ENCODE measurements around the gene LAMA2. TPM values are rescaled to one million over a fixed set of nuclear protein-coding genes. Genes with fewer than 3 reads are reported as not detected.
A peak's percentile ranks its signal among the peaks of the same experiment; 100 is the strongest.

Gene LAMA2
- total and polyA plus RNA-seq, 2 donors from 2014 or later: 2.2 to 20.8 TPM

DNA sequence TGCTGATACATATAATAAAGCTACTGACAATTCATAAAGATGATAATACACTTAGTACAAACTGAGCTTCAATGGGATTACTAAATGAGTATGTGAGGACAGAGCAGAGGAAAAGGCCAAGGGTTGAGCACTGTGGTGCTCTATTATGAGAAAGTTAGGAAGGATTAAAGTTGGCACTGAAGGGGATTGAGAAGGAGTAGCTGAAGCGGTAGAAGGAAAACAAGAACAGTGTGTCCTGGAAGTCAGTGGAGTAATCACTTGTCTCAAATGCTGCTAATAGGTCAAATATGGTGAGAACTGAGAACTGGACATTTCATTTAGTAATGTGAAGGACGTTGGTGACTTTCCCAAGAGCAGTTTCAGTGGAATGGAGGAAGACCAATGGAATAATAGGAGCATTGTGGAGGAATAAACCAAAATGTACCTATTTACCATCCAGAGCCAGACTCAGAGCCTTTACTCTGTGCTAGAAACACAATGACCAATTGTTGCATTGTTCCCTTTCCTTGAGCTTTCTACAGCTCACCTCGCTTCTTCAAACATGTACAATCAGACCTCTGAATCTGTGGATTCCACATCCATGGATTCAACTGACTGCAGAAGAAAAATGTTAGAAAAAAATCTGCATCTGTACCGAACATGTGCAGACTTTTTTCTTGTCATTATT, 255.9 kb downstream of the LAMA2 start:
- H3K27me3 ChIP-seq (ENCODE audit: control insufficient read depth, insufficient read depth, low read length): no peaks in the 10 kb centered on the region
- no peak overlapping the region for H3K9ac ChIP-seq (ENCODE audit: low read length in 3 of 3)
- no peak overlapping the region for H3K4me3 ChIP-seq (ENCODE audit: low read length in 3 of 3)
- intact Hi-C loops (cut with DNase I): no loop called here
- no peak for DNase-seq
- H3K36me3 ChIP-seq (ENCODE audit: control insufficient read depth in 2 of 3, insufficient read depth in 3 of 3, low read length in 3 of 3): no peaks in the 10 kb centered on the region
- FAIRE-seq: no peak
- H3K9me3 ChIP-seq (ENCODE audit: control insufficient read depth in 2 of 3, insufficient read depth in 1 of 3, low read length in 3 of 3): no peaks in the 10 kb centered on the region
- H3K4me1 ChIP-seq (ENCODE audit: control insufficient read depth in 2 of 3, insufficient read depth in 2 of 3, low read depth in 1 of 3, low read length in 3 of 3): peaks cover 0 to 2% (median 0%) of the 10 kb centered on the region in 3 donors
- TF ChIP-seq, protein P1, sequence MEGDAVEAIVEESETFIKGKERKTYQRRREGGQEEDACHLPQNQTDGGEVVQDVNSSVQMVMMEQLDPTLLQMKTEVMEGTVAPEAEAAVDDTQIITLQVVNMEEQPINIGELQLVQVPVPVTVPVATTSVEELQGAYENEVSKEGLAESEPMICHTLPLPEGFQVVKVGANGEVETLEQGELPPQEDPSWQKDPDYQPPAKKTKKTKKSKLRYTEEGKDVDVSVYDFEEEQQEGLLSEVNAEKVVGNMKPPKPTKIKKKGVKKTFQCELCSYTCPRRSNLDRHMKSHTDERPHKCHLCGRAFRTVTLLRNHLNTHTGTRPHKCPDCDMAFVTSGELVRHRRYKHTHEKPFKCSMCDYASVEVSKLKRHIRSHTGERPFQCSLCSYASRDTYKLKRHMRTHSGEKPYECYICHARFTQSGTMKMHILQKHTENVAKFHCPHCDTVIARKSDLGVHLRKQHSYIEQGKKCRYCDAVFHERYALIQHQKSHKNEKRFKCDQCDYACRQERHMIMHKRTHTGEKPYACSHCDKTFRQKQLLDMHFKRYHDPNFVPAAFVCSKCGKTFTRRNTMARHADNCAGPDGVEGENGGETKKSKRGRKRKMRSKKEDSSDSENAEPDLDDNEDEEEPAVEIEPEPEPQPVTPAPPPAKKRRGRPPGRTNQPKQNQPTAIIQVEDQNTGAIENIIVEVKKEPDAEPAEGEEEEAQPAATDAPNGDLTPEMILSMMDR (IDR thresholded peaks at IDR 0.05; ENCODE audit: borderline replicate concordance, extremely low read depth, insufficient read depth): no peak
- no peak overlapping the region for H3K27ac ChIP-seq (ENCODE audit: low read depth in 2 of 2, low read length in 2 of 2)

DNA sequence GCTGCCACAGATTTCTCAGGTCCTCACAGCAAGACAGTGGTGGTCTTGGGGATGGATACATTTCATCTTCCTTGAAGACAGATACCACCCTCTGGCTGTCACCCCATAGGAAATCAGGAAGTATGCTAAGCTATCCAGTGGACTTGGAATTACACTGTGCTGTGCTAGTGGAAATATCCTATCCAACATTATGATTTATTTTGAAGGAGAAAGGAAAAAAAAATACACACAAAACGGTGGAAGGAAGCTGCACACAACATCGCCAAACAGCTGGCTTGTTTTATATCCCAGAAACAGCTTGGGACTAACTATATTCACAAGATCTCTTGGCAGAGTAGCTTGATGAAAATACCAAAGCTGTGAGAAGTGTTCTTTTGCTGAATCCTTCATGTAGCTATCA, 257.6 kb downstream of the LAMA2 start:
- no peaks in the 10 kb centered on the region for H3K36me3 ChIP-seq (ENCODE audit: control insufficient read depth in 2 of 3, insufficient read depth in 3 of 3, low read length in 3 of 3)
- peak overlapping the region in 1 of 2 donors; percentile 41 for H3K27ac ChIP-seq (ENCODE audit: low read depth in 2 of 2, low read length in 2 of 2)
- TF ChIP-seq, protein P1 (IDR thresholded peaks at IDR 0.05; ENCODE audit: borderline replicate concordance, extremely low read depth, insufficient read depth): no peak
- no peaks in the 10 kb centered on the region for H3K4me1 ChIP-seq (ENCODE audit: control insufficient read depth in 2 of 3, insufficient read depth in 2 of 3, low read depth in 1 of 3, low read length in 3 of 3)
- no peak overlapping the region for H3K4me3 ChIP-seq (ENCODE audit: low read length in 3 of 3)
- FAIRE-seq (no peak), DNase-seq (peak in 3 of 5 donors; percentile 14 to 83 (median 36))
- no peaks in the 10 kb centered on the region for H3K27me3 ChIP-seq (ENCODE audit: control insufficient read depth, insufficient read depth, low read length)
- H3K9ac ChIP-seq (ENCODE audit: low read length in 3 of 3): no peak overlapping the region
- no peaks in the 10 kb centered on the region for H3K9me3 ChIP-seq (ENCODE audit: control insufficient read depth in 2 of 3, insufficient read depth in 1 of 3, low read length in 3 of 3)
- intact Hi-C loops (cut with DNase I): no loop called here

DNA sequence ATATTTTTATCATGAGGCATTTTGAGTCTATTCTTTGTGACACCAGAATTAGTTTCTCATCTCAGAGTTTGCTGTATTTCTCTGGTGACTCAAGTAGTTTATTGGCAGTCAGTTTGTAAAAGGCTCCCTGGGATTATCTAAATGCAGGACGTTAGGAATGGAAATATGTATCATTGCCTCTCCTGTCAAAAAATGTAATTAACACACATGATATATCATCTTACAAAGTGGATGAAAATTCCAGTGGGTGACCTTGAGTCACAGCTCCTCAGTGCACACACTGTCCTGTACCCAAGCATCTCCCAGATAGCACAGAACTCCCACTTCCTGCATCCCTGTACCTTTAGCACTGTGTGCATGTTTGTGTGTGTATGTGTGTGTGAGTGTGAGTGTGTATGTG, 258.6 kb downstream of the LAMA2 start:
- TF ChIP-seq, protein P1 (IDR thresholded peaks at IDR 0.05; ENCODE audit: borderline replicate concordance, extremely low read depth, insufficient read depth): no peak
- intact Hi-C loops (cut with DNase I): no loop called here
- no peak for FAIRE-seq
- Histone ChIP-seq H3K9me3 (ENCODE audit: control insufficient read depth in 2 of 3, insufficient read depth in 1 of 3, low read length in 3 of 3) (no peaks in the 10 kb centered on the region), H3K27ac (ENCODE audit: low read depth in 2 of 2, low read length in 2 of 2) (no peak overlapping the region), H3K36me3 (ENCODE audit: control insufficient read depth in 2 of 3, insufficient read depth in 3 of 3, low read length in 3 of 3) (no peaks in the 10 kb centered on the region), H3K4me3 (ENCODE audit: low read length in 3 of 3) (no peak overlapping the region), H3K9ac (ENCODE audit: low read length in 3 of 3) (no peak overlapping the region), H3K4me1 (ENCODE audit: control insufficient read depth in 2 of 3, insufficient read depth in 2 of 3, low read depth in 1 of 3, low read length in 3 of 3) (no peaks in the 10 kb centered on the region), H3K27me3 (ENCODE audit: control insufficient read depth, insufficient read depth, low read length) (no peaks in the 10 kb centered on the region)
- no peak for DNase-seq

DNA sequence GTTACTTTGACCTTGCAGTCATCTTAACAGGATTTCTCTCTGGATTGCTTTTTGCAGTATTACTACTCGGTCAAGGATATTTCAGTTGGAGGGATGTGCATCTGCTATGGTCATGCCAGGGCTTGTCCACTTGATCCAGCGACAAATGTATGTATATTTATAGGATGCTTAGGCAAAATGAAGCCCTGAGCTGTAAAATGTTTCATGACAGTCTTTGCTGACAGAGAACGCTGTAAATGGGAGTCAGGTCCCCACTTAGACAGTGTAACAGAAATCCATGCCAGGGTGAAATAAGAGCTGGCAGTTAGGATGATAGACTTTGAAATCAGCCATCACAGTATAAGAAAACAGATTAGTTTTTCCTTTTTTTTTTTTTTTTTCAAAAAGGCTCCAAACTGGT, 264.0 kb downstream of the LAMA2 start:
- H3K9me3 ChIP-seq (ENCODE audit: control insufficient read depth in 2 of 3, insufficient read depth in 1 of 3, low read length in 3 of 3): no peaks in the 10 kb centered on the region
- no peak overlapping the region for H3K9ac ChIP-seq (ENCODE audit: low read length in 3 of 3)
- H3K27ac ChIP-seq (ENCODE audit: low read depth in 2 of 2, low read length in 2 of 2): no peak overlapping the region
- DNase-seq (no peak), FAIRE-seq (no peak)
- H3K36me3 ChIP-seq (ENCODE audit: control insufficient read depth in 2 of 3, insufficient read depth in 3 of 3, low read length in 3 of 3): no peaks in the 10 kb centered on the region
- TF ChIP-seq, protein P1 (IDR thresholded peaks at IDR 0.05; ENCODE audit: borderline replicate concordance, extremely low read depth, insufficient read depth): no peak
- intact Hi-C loops (cut with DNase I): no loop called here
- H3K27me3 ChIP-seq (ENCODE audit: control insufficient read depth, insufficient read depth, low read length): no peaks in the 10 kb centered on the region
- H3K4me1 ChIP-seq (ENCODE audit: control insufficient read depth in 2 of 3, insufficient read depth in 2 of 3, low read depth in 1 of 3, low read length in 3 of 3): no peaks in the 10 kb centered on the region
- H3K4me3 ChIP-seq (ENCODE audit: low read length in 3 of 3): no peak overlapping the region

Measured in kidney (tissue), 14 donors.